HL-60 (cell line): Measurements from ENCODE around the gene DEDD.

ENCODE experiments used
- DNase-seq, 2 experiments: peaks; one replicate each; pipeline ENCODE4 v3.0.0-alpha.2; 2010 to 2020; ENCODE audit warnings: low read depth in 1 of 2, low spot score in 1 of 2
- H3K27ac ChIP-seq: fragments of 250-450 bp; sonication (Bioruptor Pico); replicated peaks from 2 replicates; pipeline ENCODE4 v1.5.1; 2020; ENCODE audit warnings: mild to moderate bottlenecking, moderate library complexity
- H3K27me3 ChIP-seq: fragments of 250-450 bp; sonication (Bioruptor Pico); 2 replicates; pipeline ENCODE4 v1.5.1; 2021; ENCODE audit warnings: mild to moderate bottlenecking, moderate library complexity; ENCODE audit not compliant: insufficient read depth, poor library complexity, severe bottlenecking
- H3K4me3 ChIP-seq: replicated peaks from 2 replicates; pipeline ENCODE4 v1.5.1; 2011; ENCODE audit warnings: mild to moderate bottlenecking, control low read depth, low read length; ENCODE audit not compliant: insufficient read depth
- CTCF ChIP-seq: IDR thresholded peaks from one replicate; pipeline ENCODE4 v1.5.1; 2011; ENCODE audit warnings: low read length, control low read depth, inconsistent platforms; ENCODE audit not compliant: insufficient read depth
- GABPA ChIP-seq: IDR thresholded peaks from 2 replicates; pipeline ENCODE4 v1.6.1; 2012; ENCODE audit warnings: low read depth
- POLR2AphosphoS5 ChIP-seq: IDR thresholded peaks from 2 replicates; pipeline ENCODE4 v1.6.1; 2012; ENCODE audit warnings: low read depth
- REST ChIP-seq: IDR thresholded peaks from 2 replicates; pipeline ENCODE4 v1.6.1; 2012; ENCODE audit warnings: low read depth; ENCODE audit not compliant: insufficient replicate concordance
- SPI1 ChIP-seq: IDR thresholded peaks from 2 replicates; pipeline ENCODE4 v1.6.1; 2012; ENCODE audit warnings: low read depth, mild to moderate bottlenecking, borderline replicate concordance

Gene DEDD

GRCh38 chr1:161140755-161141400 lies 8.4 kb upstream of the DEDD start:
- H3K27me3 ChIP-seq, result no peaks in the 10 kb centered on the region
- no peak overlapping the region for H3K27ac ChIP-seq
- DNase-seq, result no peak
- no peak overlapping the region for H3K4me3 ChIP-seq
- TF ChIP-seq GABPA (no peak), POLR2AphosphoS5 (no peak), CTCF (no peak), REST (no peak), SPI1 (no peak)

- no peak overlapping the region for H3K27ac ChIP-seq
- TF ChIP-seq REST (no peak), CTCF (peak; percentile 18)
- no peaks in the 10 kb centered on the region for H3K27me3 ChIP-seq
- no peak overlapping the region for H3K4me3 ChIP-seq
- DNase-seq, result peak in 1 of 2 experiments; percentile 66
These were observed 7.3 kb upstream of the DEDD start for GRCh38 chr1:161139766-161140165.

- TF ChIP-seq GABPA (no peak), SPI1 (peak; percentile 46; the same call in 1 of the 2 replicates)
- no peak for DNase-seq
These were observed 6.0 kb upstream of the DEDD start for GRCh38 chr1:161138431-161138830.

GRCh38 chr1:161137881-161138280 lies 5.4 kb upstream of the DEDD start:
- no peaks in the 10 kb centered on the region for H3K27me3 ChIP-seq
- peak overlapping the region; percentile 36; the same call in 1 of the 2 replicates for H3K27ac ChIP-seq
- TF ChIP-seq GABPA (no peak), SPI1 (no peak), REST (no peak), CTCF (no peak), POLR2AphosphoS5 (no peak)
- no peak overlapping the region for H3K4me3 ChIP-seq
- no peak for DNase-seq

More at GRCh38 chr1:161138431-161138830, 6.0 kb upstream of the DEDD start:
- H3K27me3 ChIP-seq, result no peaks in the 10 kb centered on the region
- H3K27ac ChIP-seq, result peak overlapping the region; percentile 36
- H3K4me3 ChIP-seq, result no peak overlapping the region
